ENCODE results near the gene OSGEP. TPM values are rescaled to one million over a fixed set of nuclear protein-coding genes. Genes with fewer than 3 reads are reported as not detected.

OSGEP gene
- total RNA-seq, 1 experiment from 2014 or later, result 46.2 TPM

GRCh38 chr14:20440882-20441281 lies 13.7 kb downstream of the OSGEP start:
- Mint-ChIP-seq H3K4me3 (ENCODE audit: low read depth, unreplicated experiment) (no peak overlapping the region), H3K36me3 (ENCODE audit: insufficient read depth, unreplicated experiment) (no peaks in the 10 kb centered on the region), H3K27ac (ENCODE audit: unreplicated experiment) (no peak overlapping the region), H3K9me3 (ENCODE audit: low read depth, unreplicated experiment) (no peaks in the 10 kb centered on the region), H3K27me3 (ENCODE audit: unreplicated experiment) (peaks cover 15% of the 10 kb centered on the region), H3K4me1 (ENCODE audit: low read depth, unreplicated experiment) (no peaks in the 10 kb centered on the region)
- intact Hi-C loops (cut with micrococcal nuclease; ENCODE audit: unreplicated experiment), result no loop called here
- CTCF ChIA-PET, result no interaction called here
- no peak for TF ChIP-seq CTCF (IDR thresholded peaks at IDR 0.05; ENCODE audit: unreplicated experiment)
- no peak for DNase-seq
- BruUV-seq (replicated peaks), result no TSS peak

- Mint-ChIP-seq H3K27me3 (ENCODE audit: unreplicated experiment) (peaks cover 15% of the 10 kb centered on the region), H3K4me3 (ENCODE audit: low read depth, unreplicated experiment) (no peak overlapping the region)
- intact Hi-C loops (cut with micrococcal nuclease; ENCODE audit: unreplicated experiment), result no loop called here
These were observed 14.1 kb downstream of the OSGEP start for GRCh38 chr14:20440465-20440864.

GRCh38 chr14:20438664-20439063 lies 15.9 kb downstream of the OSGEP start:
- BruUV-seq (replicated peaks), result no TSS peak
- Mint-ChIP-seq H3K9me3 (ENCODE audit: low read depth, unreplicated experiment) (no peaks in the 10 kb centered on the region), H3K36me3 (ENCODE audit: insufficient read depth, unreplicated experiment) (no peaks in the 10 kb centered on the region), H3K4me1 (ENCODE audit: low read depth, unreplicated experiment) (no peaks in the 10 kb centered on the region), H3K27me3 (ENCODE audit: unreplicated experiment) (peaks cover 15% of the 10 kb centered on the region), H3K4me3 (ENCODE audit: low read depth, unreplicated experiment) (no peak overlapping the region), H3K27ac (ENCODE audit: unreplicated experiment) (no peak overlapping the region)
- no peak for TF ChIP-seq CTCF (IDR thresholded peaks at IDR 0.05; ENCODE audit: unreplicated experiment)
- CTCF ChIA-PET, result no interaction called here
- intact Hi-C loops (cut with micrococcal nuclease; ENCODE audit: unreplicated experiment), result no loop called here
- no peak for DNase-seq

More at GRCh38 chr14:20440465-20440864, 14.1 kb downstream of the OSGEP start:
- Mint-ChIP-seq H3K36me3 (ENCODE audit: insufficient read depth, unreplicated experiment) (no peaks in the 10 kb centered on the region), H3K4me1 (ENCODE audit: low read depth, unreplicated experiment) (no peaks in the 10 kb centered on the region), H3K9me3 (ENCODE audit: low read depth, unreplicated experiment) (no peaks in the 10 kb centered on the region), H3K27ac (ENCODE audit: unreplicated experiment) (no peak overlapping the region)
- no TSS peak for BruUV-seq (replicated peaks)
- CTCF ChIA-PET, result no interaction called here
- TF ChIP-seq CTCF (IDR thresholded peaks at IDR 0.05; ENCODE audit: unreplicated experiment), result no peak
- DNase-seq, result no peak

GRCh38 chr14:20436363-20436755 lies 18.3 kb downstream of the OSGEP start:
- H3K9me3 Mint-ChIP-seq (ENCODE audit: low read depth, unreplicated experiment), result no peaks in the 10 kb centered on the region
- no peaks in the 10 kb centered on the region for H3K4me1 Mint-ChIP-seq (ENCODE audit: low read depth, unreplicated experiment)
- H3K27ac Mint-ChIP-seq (ENCODE audit: unreplicated experiment), result no peak overlapping the region
- H3K27me3 Mint-ChIP-seq (ENCODE audit: unreplicated experiment), result peaks cover 15% of the 10 kb centered on the region
- intact Hi-C loops (cut with micrococcal nuclease; ENCODE audit: unreplicated experiment), result no loop called here
- DNase-seq, result no peak
- no TSS peak for BruUV-seq (replicated peaks)
- CTCF ChIA-PET, result no interaction called here
- H3K36me3 Mint-ChIP-seq (ENCODE audit: insufficient read depth, unreplicated experiment), result no peaks in the 10 kb centered on the region
- no peak overlapping the region for H3K4me3 Mint-ChIP-seq (ENCODE audit: low read depth, unreplicated experiment)
- no peak for TF ChIP-seq CTCF (IDR thresholded peaks at IDR 0.05; ENCODE audit: unreplicated experiment)
